GM21825 (cell line): Measurements from ENCODE around the gene CSK.

ENCODE experiments used
- ATAC-seq: cut with Tn5 transposase; IDR thresholded peaks from one replicate; pipeline ENCODE4 v1.9.1; 2021; ENCODE audit warnings: mild to moderate bottlenecking, moderate library complexity; ENCODE audit not compliant: unreplicated experiment

Gene CSK

DNA sequence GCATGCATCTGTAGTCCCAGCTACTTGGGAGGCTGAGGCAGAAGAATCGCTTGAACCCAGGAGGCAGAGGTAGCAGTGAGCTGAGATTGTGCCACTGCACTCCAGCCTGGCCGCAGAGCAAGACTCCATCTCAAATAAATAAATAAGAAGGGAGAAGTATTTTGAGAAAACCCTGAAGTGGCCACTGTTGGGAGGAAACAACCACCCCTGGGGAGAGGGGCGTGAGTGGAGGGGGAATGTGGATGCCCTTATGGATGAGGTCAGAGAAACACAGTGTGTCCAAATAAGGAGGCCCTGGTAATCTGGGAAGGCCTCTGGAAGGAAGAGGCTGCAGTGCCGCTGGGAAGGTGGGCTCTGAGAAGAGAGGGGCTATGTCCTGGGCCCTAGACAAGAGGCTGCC lies 40.4 kb downstream of the CSK start:
- ATAC-seq = no peak

DNA sequence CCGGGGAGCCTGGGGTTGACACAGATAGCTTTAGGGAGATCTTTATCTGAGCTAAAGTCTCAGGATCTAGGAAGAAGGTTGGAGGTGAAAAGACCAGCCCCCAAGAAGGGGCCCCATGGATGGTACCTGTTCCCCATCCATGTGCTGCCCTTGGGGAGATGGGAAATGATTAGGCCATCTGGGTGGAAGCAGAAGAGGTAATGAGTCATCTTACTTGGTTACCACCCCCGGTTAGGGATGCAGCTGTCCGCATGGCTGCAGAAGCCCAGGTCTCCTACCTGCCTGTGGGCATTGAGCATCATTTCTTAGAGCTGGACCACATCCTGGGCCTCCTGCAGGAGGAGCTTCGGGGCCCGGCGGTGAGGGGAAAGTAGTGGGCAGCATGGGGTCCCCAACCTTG lies 41.4 kb downstream of the CSK start:
- no peak for ATAC-seq

DNA sequence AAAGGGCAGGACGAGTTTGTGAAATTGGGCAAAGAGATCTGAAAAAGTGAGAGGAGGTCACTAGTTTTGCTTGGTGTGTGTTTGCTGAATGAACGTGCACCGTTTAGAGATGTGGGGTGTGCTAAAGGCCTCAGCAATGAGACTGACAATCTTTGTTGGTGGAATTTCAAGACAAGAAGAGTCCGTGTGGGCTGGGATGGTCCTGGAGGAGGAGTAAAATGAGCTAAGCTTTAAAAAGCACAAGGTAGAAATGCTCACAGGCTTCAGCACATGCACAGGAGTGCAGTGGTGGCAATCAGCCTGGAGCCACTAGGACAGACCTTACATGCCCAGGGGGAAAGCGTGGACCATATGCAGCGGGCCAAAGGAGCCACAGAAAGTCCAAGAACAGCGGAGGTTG lies 43.1 kb downstream of the CSK start:
- ATAC-seq = no peak

DNA sequence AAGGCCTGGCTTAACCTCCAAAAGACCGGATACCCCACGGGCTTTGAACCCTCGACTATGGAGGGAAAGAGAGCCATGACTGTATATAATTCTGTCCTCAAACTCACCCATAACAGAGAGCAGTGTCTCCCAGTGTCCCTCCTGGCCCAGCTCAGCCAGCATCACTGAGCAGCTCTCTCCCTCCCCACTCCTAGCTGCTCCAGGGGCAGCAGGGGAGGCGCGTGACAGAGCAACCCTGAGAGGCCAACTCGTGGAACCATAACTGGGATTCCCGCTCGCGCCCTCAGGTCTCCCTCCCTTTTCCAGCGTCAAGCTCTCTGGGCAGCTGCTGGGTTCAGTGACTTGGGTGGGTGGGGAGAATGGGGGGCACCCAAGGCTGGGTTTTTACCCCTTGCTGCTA lies 44.0 kb downstream of the CSK start:
- ATAC-seq = no peak

DNA sequence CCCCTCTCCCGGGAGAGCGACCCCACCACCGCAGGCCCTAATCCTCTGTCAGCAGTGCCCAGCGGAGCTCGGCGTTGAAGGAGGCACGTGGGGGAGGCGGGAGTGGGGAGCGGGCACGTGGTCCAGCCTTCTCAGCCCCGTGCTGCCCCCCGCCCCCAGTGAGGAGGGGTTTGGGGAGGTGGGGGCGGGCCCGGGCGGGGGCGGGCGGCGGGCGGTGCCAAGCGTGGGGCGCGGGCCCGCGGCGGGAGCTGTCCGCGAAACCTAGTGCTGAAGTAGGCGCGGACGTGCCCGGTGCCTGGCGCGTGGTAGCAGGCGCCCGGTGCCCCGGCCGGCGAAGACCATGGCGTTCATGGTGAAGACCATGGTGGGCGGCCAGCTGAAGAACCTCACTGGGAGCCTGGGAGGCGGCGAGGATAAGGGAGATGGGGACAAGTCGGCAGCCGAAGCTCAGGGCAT lies 44.5 kb downstream of the CSK start, which contains the start of gene CPLX3:
Gene CPLX3, plus strand, starts transcription at position 264 of the 456 bp plus-strand sequence. Its CDS starts 77 bp downstream, at position 341.
- ATAC-seq = no peak

DNA sequence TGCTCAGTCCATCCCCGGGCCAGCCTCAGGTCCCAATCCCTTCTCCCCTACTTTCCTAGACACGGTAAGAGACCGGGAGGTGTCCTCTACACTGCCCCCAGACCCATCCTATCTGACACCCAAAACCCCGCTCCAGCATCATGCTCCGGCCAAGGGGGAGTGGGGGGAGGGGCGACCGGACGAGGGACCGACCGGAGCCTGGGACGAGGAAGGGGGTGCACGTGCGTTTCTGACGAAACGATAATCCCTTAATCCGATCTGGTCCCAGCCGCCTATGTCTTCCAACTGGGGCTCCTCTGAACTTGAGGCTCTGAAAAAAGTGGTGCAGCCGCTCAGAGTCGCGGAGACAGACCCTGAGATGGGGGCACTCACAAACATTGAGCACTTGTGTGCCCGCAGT lies 45.0 kb downstream of the CSK start:
- ATAC-seq = no peak

DNA sequence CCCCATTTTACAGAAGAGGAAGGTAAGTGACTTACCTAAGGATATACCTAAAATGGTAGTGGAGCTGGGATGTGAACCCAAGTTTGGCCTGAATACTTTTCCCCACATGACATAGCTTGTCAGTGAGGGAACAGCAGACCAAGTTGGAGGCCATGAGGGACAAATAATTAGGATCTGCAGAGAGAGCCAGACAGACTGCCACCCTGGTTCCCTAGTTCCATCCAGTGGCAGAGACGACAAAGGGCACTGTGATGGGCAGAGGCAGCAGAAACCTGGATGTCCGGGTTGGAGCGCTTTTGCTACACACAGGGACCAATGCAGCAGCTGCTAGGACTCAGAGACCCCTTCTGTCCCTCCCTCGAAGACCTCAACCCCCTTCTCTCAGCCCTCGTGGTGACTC lies 45.7 kb downstream of the CSK start:
- no peak for ATAC-seq

DNA sequence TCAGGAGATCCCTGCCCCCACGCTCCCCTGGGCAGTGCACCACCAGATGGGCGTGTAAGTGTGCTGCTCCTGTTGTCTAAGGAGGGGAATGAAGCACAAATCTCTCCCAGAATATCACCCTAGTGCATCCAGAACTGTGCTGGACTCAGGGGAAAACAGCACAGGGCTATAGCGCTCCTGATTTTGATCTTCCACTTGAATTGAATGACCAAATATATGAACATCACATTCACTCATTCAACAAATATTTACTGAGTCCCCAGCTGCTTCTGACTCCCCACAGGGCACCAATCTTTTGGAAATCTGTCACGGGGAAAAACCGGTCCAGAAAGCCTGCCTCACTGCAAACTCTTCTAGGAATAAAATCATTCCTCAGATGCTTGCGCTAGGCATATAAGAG lies 47.0 kb downstream of the CSK start:
- ATAC-seq = no peak

DNA sequence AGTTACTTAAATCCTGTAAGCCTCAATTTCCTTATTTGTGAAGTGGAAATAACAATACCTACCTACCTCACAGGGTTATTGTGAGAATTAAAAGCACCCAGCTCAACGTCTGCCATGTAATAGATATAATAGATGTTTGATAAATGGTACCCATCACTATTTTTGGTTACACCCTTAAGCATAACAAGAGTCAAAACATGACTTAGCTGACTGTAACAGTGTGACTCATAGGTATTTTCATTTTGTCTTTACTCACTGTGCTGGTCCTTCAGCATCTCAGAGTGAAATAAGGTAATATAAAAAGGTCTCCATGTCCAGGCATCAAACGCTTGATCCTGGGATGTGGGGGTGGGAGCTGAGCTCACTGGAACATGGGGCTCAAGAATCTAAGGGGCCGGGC lies 47.6 kb downstream of the CSK start:
- ATAC-seq = no peak

DNA sequence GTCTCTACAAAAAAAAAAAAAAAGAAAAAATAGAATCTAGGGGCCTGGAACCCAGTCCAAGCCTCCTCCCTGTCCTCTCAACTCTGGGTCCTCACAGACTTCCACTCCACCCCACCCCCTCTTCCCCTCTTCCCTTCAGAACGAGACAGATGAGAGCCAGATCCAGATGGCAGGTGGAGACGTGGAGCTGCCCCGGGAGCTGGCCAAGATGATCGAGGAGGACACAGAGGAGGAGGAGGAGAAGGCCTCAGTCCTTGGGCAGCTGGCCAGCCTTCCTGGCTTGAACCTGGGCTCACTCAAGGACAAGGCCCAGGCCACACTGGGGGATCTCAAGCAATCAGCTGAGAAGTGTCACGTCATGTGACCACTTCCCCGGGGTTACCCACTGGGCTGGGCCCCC lies 48.1 kb downstream of the CSK start:
- no peak for ATAC-seq

DNA sequence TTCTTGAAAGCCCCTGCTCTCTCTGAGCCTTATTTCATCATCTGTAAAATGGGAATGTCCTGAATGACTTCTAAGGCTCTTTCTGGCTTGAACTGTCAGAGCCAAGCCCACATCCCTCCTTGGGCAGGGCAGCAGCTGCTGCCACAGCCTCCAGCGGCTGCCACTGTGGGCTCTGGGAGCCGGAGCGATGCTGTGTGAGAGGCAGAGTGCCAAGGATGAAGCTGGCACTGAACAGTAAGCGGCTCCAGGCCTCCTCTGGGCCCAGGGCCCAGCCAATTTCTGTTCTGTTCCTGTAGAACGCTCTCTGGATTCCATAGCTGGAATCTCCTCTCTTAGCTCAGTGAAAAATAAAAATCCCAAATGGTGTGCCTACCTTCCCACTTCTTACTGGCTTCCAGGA lies 49.0 kb downstream of the CSK start:
- no peak for ATAC-seq

DNA sequence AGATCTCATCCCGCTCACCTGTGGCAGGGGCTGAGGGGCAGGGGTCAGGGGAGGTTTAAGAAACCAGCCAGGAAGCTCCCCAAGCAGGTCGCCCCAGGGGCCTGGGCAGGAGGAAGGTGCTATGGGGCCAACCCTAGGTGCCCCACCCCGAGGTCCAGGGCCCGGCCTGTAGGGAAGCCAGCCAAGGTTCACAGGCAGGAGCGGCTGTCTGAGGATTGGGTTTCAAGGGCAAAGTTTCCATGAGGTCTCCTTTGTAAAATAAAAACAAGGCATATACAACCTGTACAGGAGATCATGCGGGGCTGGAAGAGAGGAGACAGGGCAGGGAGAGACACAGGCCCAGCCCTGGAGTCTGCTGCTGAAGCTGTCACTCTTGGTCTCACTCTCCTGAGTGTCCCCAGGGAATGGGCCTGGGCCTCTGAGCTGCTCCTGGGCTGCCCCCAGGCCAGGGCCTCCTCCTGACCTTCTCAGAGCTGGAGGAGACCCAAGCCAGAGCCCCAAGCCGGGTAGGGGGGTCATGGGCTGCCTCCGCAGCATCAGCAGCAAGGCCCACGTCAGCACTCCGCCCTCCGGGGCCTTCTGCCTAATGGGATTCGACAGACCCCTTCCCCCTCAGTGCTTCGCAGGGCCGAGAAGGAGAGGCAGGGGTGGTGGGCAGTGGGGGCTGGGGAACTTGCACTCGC lies 50.1 kb downstream of the CSK start:
- ATAC-seq = no peak

DNA sequence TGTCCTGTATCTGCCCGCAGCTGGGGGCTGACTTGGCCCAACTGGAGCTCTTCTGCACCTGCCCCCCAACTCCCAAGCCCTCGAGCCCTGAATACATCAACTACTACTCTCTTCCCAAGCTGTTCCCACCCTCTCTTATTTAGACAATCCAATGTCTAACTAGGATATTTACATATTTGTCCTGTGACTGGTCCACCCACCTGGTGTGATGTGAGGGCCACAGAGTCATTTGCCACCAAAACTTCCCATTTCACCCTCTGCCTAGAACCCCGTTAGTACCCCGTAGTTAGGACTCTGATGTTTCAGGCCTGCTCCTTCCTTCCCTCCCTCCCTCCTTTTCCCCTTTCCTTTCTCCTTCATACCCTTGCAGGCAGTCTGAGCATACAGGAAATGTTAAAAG lies 50.9 kb downstream of the CSK start:
- ATAC-seq = no peak

DNA sequence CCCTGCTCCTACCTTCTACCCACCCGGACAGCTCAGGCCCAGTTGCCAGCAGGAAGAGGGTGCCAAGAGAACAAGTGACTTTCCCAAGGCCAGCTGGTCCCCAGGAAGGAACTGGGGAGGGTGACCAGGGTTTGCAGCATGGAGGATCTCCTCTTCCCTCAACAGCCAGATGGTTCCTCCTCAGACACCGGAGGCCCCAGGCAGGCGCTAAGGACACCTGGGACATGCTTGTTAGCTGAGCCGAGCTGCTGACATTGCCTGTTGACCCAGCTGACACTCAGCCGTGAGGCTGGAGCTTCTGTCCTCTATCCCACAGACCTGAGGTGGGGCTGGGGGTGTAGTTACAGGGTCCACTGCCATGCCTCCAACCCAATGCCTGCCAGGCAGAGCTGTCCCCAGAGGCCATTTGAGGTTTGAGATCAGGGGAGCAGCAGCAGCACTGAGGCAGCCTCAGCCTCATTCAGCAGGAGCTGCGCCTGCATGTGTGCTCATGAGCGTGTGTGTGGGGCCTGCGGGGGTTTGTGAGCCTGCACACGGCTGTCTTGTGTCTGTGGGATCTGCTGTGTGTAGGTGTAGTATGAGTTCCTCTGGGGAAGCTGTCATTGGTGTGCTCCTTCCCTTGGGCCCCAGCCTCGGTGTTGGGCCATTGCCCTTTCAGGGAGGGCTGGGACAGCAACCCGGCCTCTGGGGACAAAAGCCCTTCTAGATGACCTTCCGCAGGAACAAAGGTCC lies 51.7 kb downstream of the CSK start:
- no peak for ATAC-seq

DNA sequence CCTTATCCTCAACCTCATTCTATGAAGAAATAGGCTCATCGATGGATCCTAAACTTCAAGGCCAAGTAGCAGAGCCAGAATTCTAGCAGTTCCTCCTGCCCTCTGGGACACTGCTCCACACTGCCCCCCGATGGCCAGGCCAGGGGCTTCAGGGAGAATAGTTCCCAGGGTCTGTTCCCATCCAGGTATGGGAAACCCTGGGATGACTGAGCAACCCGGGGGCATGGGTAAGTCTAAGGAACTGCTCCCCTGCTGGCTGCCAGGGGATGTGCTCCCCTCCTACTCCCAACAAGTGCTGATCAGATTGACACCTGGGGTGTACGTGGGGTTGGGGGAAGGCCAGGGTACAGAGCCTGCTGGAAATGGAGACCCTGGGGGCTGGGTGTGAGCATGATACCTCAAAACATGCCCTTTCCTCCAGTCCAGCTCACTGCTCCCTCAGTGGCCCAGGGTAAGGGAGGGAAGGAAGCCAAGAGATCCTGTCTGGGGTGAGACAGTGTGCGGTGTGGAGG lies 53.5 kb downstream of the CSK start:
- no peak for ATAC-seq

DNA sequence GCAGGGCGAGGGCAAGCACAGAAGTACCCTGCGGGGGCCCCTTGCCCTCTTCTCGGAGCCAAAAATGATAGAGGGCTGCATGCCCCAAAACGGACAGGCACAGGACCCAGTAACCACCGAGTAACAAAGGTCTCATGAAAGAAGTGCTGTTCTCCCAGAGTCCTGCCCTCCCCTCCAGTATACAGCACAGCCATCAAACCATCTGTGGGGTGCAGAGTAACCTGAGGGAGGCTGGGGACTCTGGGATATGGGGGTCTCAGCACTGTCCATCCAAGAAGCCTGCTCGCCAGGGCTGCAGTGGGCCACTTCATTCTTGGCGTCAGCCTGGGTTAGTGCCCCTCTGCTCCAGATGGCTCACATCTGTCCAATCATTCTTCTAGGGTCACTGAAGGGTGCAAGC lies 55.0 kb downstream of the CSK start:
- ATAC-seq = no peak

DNA sequence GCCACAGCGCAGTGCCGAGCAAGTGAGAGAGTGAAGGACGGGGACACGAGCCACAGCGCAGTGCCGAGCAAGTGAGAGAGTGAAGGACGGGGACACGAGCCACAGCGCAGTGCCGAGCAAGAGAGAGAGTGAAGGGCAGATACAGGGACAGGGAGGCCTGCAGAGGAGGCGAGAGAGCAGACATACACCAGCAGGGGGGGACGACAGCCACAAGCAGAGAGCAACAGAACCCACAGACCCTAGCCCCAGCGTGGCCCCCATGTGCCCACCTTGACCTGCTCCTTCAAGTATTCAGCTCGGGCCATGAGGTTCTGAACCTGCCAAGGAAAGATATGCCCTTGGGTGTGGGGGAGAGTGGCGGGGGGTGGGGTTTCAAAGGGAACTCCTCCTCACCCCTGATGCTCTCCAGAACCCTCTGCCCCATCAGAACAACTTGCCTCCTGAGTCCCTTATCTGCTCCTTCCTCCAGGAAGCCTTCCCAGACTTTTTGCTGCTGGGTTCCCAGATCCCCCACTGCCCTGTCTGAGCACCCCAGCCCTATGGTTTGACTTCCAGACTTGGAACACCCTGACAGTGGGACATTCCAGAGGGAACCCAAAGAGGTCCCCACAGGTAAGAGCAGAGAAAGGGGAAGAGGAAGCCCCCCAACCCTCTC lies 55.7 kb downstream of the CSK start:
- no peak for ATAC-seq

DNA sequence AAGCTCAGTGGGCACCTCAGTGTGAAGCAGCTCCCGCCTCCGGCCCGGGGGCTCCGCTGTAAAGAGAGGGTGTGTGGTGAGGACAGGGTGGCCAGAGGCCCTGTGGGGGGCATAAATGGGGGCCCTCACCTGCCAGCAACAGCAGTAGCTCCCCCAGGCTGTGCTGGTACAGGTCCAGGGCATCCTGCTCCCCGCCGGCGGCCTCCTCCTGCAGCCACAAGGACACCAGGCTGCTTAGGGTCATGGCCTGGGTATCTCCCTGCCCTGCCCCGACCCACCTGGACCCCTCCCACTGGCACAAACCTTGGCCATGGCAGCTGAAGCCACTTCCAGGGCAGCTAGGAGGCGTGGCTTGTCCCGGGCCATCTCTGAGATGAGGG lies 56.2 kb downstream of the CSK start:
- no peak for ATAC-seq

DNA sequence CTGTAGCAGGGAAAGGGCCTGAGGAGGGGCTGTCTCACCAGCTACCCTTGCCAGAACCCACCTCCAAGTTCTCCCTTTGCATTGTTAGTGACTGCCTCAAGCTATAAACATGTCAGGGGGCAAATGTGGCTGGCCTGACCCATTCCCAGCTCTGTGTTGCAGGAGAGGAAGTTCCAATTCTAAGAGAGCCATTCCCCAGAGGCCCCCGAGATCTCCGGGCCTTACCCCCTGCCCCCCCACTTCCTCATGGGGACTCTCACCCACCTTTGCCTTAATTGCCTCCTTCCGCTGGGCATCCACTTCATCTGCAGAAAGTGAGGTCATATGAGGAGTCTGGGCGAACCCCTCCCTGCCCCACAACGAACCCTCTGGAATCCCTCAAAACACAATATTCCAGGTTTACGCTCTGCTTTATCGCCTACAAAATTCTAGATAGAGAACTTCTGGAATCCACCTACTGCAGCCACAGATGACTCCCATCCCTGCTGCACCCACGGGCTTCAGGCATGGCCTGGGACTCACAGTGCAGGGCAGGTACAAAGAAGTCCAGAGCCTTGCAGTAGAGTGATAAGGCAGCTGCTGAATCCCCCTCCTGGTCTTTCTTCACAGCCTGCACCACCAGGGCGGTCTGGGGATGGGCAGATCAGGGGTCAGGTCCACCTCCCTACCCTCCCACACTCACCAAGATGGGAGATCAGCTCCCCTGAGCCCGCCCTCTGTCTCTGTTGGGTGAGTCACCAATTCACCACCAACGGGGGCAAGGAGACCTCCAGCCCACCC lies 57.1 kb downstream of the CSK start:
- no peak for ATAC-seq

DNA sequence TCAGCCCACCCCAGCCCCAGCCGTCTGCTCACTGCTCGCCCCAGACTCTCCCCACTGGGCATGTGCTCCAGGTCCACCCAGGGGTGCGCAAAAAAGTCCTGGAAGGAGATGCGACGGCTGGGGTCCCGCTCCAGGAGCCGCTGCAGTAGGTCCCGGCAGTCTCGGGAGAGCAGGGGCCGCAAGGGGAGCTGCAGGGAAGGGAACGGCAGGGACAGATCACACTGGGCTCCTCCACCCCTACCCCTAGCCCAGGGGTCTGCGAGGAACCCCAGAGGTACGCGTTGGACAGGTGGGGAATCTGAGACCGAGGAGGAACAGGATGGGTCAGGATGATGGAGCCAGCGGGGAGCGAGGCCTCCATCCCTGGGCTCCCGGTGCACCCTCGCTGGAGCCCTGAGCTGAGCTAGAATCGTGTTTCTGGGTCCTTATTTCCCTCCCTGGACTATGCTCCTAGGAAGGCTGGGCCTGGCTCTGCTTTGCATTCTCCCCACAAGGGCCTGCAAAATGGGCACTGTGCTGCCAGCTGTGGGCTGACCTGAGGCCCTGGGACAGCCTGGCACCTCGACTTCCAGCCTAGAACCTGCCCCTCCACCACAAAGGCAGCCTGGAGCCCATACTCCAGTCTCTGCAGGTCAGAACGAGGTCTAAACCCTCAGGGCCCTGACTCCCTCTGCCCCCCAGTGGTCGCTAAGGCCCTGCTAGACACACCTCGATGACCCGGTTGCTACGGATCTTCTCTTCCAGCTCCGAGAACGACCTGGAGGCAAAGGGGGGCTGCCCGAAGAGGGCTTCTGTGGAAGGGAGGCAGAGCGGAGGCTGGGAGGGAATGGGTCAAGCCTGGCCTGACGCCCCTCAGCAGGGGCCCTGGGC lies 57.9 kb downstream of the CSK start:
- no peak for ATAC-seq
